Measurements from ENCODE around the gene COL4A6.
"Not testable (repeated sequence)": the region's sequence is repeated elsewhere in the genome, so short reads cannot be mapped to it uniquely, and the experiment has no call there.

The COL4A6 gene

DNA sequence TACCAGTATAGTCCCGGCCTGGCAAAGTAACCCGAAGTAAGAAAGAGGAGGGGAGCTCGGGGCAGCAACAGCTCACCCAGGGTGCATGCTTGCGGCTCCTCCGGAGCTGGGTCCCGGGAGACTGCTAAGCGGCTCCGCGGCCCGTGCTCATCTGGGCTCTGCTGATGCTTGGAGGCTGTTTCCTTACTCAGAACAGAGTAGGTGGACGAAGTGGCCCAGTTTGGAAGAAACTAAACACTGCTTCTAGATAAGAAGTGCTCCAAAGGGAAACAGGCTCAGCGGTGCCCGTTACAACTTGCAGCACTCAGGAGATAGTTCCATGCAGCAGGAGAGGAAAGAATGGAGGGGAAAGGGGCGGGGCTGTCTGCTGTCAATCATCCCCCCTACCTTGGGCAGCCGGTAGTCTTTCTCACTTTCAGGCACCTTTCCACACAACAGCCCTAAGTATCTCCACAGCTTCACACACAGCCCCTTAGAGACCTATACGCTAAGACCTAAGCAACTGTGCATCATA is at the start of gene COL4A6:
COL4A6 (minus strand) TSS at position 313 of the 514 bp plus-strand sequence; CDS start at position 87, 226 bp downstream.
- DNase-seq (ENCODE audit: low read depth): no peak

- no peak for DNase-seq (ENCODE audit: low read depth)
Observed at GRCh38 chrX:108485960-108486359, 47.7 kb upstream of the COL4A6 start.

GRCh38 chrX:108484251-108484650 is 46.0 kb upstream of the COL4A6 start:
- no peak for DNase-seq (ENCODE audit: low read depth)

- DNase-seq (ENCODE audit: low read depth): not testable (repeated sequence)
Observed at GRCh38 chrX:108481528-108481927, 43.3 kb upstream of the COL4A6 start.

GRCh38 chrX:108473979-108474378 is 35.8 kb upstream of the COL4A6 start:
- DNase-seq (ENCODE audit: low read depth): no peak

GRCh38 chrX:108468486-108468885 is 30.3 kb upstream of the COL4A6 start:
- no peak for DNase-seq (ENCODE audit: low read depth)

GRCh38 chrX:108464604-108465003 is 26.4 kb upstream of the COL4A6 start:
- DNase-seq (ENCODE audit: low read depth): no peak

DNA sequence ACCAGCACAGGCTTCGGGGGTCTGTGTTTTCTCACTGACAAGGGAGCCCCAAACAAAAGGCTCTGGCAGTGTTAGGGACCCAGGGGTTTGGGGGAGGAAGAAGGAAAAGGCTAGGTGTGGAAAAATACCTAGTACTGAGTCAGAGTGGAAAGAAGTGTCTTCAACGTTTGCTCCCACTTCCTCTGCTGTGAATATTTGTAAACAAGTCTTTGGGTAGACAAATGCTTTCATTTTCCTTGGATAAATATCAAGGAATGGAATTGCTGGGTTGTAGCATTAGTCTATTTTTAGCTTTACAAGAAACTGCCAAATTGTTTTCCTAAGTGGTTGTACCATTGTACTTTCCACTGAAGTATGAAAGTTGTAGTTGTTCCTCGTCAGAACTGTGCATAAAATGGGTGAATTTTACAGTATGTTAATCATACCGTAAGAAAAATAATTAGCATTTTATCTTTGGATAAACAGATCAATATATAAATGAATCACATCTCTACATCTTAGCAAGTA is 18.8 kb upstream of the COL4A6 start:
- no peak for DNase-seq (ENCODE audit: low read depth)

DNA sequence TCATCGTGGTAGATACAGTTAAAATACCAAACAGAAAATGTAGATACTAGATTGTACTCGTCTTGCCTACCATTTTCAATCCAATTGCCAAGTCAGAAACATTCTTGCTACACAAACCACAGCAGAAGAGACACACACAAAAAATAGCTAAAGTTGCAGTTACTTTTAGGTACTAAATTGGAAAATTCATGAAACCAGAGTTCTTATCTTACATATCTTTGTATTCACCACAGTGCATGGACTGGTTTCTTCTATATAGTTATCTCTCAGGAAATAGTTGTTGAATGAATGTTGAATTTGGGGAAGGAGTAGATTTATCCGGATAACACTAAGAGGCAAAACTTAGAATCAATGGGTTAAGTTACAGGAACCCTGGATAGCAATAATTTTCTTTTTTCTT is 15.6 kb upstream of the COL4A6 start:
- no peak for DNase-seq (ENCODE audit: low read depth)

GRCh38 chrX:108447303-108447702 is 9.1 kb upstream of the COL4A6 start:
- no peak for DNase-seq (ENCODE audit: low read depth)

- DNase-seq (ENCODE audit: low read depth): no peak
Observed at GRCh38 chrX:108442901-108443464, 4.8 kb upstream of the COL4A6 start.

DNA sequence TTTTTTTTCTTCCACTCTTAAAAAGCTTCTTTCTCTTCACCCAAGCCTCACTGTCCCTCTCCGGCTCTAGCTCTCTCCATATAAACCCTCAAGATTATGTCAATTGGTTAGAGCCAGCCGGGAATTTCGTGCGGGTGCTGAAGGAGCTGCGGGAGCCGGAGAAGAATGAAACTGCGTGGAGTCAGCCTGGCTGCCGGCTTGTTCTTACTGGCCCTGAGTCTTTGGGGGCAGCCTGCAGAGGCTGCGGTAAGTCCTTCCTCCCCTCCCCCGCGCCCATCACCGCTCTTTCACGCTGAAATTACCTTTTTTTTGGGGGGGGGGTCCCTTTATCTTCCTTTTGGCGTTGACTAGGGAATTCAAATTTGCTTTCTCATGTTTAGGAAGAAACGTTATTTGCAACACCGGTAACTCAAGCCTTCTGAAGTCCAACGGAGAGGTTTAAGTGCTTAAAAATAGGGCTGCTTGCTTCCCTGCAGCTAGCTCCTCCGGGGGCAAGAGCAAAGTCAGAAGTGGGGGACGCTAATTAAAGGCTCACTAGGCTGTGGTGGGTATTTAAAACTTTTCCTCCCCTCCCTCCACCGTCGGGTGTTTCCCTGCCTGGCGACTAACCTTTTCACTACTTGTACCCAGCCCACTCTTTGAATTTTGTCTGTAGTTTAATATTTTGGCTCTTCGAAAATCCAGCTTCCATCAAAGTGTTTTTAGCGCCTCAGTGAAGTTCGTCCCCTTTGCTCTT is 1.9 kb upstream of the COL4A6 start:
- no peak for DNase-seq (ENCODE audit: low read depth)

DNA sequence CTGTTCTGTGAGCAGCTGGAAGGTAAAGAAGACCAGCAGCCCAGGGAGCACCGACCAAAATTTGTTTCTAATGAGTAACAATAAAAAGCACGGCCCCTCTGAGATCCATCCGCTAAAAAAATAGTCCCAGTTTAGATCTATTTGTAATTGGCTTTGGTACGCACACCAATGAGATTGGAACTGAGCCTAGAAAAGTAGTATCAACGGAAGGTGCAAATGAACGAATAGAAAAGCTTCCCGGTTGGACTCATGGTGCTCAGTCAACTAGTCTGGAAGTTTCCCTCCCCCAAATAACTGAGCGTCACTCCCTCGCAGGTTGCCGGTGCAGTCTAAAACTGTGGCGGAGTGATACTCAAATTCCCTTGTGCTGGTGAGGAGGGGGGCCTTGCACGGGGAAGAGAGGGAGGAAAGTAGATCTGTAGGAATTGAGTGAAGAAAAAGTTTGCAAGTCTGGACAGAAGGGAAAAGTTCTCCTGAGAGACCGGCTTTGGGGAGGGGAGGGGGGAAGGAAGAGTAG is 1.3 kb upstream of the COL4A6 start, which contains the start of gene COL4A5:
COL4A5 (plus strand) TSS at position 413 of the 517 bp plus-strand sequence. CDS start 288 bp downstream, outside the sequence.
- DNase-seq (ENCODE audit: low read depth): no peak

DNA sequence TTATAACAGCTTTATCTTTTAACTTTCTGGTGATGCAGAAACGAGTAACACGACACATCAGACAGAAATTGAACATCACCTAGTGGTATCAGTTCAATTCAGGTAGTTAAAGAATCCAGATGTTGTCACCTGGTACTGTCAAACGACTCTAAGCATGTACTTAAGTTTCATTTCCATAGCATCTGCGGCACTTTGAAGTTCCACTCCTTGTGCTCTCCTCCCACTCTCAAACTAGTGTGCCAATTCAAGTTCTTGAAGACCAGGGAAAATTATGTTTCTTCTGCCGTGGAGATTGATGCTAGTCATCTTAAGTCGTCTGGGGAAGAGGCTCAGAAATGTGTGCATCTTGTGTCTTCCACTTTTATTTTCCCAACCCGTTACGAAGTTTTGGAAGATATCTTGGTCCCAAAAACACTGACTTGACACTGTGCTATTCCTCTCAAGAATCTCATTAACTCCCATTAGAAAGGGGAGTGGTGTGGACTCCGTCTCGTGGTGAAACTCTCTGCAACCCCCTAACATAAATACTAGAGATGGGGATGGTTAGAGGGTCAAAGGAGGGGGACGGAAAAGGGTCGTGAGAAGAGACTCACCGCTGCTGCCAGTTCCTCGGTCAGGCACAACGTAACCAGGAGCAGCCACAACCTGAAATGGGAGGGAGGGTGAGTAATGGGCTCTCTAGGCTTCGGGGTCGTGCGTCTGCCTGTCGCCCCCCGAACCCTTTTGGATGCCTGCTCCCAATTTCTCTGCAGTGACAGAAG is 693 bp downstream of the COL4A6 start:
- no peak for DNase-seq (ENCODE audit: low read depth)

DNA sequence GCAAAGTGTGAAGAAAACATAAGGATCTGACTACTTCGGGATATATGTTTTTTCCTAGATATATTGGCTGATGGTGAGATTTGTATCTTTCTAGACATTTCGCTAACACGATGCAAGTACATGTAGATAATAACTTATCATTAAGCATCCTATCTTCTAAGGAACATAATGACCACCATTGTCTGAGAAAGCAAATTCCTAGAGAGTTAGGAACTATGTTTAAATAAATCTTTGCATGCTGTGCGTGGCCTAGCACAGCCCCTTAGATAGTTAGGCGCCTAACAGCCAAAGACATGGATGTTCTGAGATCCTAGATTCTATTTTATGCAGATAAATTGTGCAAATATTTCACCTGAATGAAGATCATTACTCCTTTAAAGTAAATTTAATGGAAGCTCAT is 3.0 kb downstream of the COL4A6 start:
- no peak for DNase-seq (ENCODE audit: low read depth)

DNA sequence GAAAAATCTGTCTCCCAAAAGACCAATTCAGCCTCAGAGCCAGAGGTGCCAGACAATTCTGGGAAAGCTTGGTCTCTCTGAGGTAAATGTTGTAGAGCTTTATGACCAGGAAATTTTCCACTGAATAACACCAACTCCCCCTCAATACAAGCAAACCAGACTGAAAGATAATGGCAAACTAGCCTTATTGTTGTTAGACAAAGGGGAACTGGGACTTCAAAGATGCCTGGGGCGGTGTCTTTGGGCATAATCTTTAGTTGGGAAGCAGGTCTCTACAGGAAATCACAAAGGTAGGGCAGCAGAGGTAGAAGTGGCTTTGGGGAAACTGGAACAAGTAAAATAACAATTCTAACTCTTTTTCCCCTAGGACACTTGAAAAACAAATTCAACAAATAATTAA is 12.0 kb downstream of the COL4A6 start:
- DNase-seq (ENCODE audit: low read depth): no peak

DNA sequence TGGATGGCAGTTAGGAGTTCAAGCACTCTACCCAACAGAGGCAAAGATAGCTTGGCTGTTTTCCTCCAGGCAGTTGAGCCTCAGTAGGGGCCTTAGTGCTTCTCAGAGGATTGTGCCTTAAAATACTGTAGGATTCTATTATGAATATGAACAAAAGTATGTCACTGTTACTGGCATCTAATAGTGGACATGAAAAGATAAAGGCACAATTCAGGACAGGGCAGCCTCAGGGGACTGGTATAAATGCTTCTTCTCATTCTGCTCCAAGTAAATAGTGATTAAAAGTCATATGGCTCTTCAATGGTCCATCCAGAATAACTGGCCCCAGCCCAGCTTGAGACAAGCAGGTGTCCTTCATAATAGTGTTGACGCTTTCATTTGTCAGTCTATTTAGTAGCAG is 17.7 kb downstream of the COL4A6 start:
- no peak for DNase-seq (ENCODE audit: low read depth)

DNA sequence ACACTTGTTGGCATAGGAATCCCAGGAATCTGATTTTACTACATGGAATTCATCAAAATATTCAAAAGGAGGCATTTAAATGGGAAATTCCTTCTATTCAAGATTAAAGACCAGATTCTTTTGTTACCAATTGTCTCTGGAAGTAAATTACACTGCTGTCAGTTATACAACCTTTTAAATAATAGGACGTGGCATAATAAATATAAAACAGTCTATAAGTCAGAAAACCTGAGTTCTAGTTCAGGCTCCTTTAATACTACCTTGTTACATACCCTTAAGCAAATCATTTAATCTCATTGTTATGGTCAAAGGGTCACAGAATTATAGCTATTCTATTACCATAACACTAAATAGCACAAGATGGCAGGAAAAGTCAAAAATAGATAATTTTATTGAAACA is 18.8 kb downstream of the COL4A6 start:
- no peak for DNase-seq (ENCODE audit: low read depth)

DNA sequence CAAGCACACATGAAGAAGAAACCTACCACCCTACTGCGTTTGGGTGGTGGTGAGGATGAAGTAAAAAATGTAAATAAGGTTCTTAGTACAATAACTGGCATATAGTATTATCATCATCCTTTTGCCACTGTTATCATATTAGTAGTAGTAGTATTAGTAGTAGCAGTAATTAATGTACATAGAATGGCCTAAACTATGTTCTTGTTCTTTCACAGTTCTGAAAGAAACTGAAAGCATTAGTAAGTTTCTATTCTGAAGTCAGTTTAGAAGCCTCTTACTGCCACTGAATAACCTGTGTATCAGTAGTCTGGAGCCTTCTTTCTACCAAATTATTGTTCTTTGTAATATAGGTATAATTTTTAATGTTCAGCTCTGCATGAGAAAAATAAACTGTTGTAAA is 21.0 kb downstream of the COL4A6 start:
- DNase-seq (ENCODE audit: low read depth): no peak

- no peak for DNase-seq (ENCODE audit: low read depth)
Observed at GRCh38 chrX:108415891-108416290, 22.3 kb downstream of the COL4A6 start.

- no peak for DNase-seq (ENCODE audit: low read depth)
Observed at GRCh38 chrX:108415146-108415545, 23.1 kb downstream of the COL4A6 start.

- DNase-seq (ENCODE audit: low read depth): no peak
Observed at GRCh38 chrX:108412783-108413182, 25.4 kb downstream of the COL4A6 start.
